ENCODE measurements around the gene RHBDF1.

RHBDF1 gene

GRCh38 chr16:37511-37910, 34.9 kb downstream of the RHBDF1 start:
- Histone ChIP-seq H3F3A (ENCODE audit: insufficient read depth, low read length) (peaks cover 18% of the 10 kb centered on the region), H3K4me1 (ENCODE audit: low read length) (peaks cover 22% of the 10 kb centered on the region), H3K9ac (ENCODE audit: low read length) (no peak overlapping the region), H3K9me2 (replicated peaks; ENCODE audit: insufficient read depth, low read length) (no peaks in the 10 kb centered on the region), H3K9me3 (replicated peaks; ENCODE audit: insufficient read depth, low read length) (no peaks in the 10 kb centered on the region), H3K27ac (ENCODE audit: low read length) (no peak overlapping the region), H3K4me2 (ENCODE audit: low read depth, low read length) (no peak overlapping the region), H3K27me3 (replicated peaks; ENCODE audit: insufficient read depth, low read length) (no peaks in the 10 kb centered on the region), H4K20me1 (ENCODE audit: insufficient read depth, low read length) (no peaks in the 10 kb centered on the region), H3K4me3 (ENCODE audit: low read length) (no peak overlapping the region), H2AFZ (ENCODE audit: low read length) (no peak overlapping the region), H3K79me2 (ENCODE audit: low read length) (0 out of 2 replicates have a peak, but pooled peaks cover 2% of the 10 kb centered on the region), H3K36me3 (replicated peaks; ENCODE audit: insufficient read depth, low read length) (no peaks in the 10 kb centered on the region)
- DNase-seq = no peak
- TF ChIP-seq EZH2phosphoT487 (IDR thresholded peaks at IDR 0.05; ENCODE audit: low read length) = no peak
- TF ChIP-seq CTCF (IDR thresholded peaks at IDR 0.05; ENCODE audit: low read length) = no peak
- no peak for TF ChIP-seq EZH2 (optimal IDR thresholded peaks at IDR 0.05; ENCODE audit: low read depth, low read length)

GRCh38 chr16:36336-36984, 36.0 kb downstream of the RHBDF1 start:
- no peaks in the 10 kb centered on the region for H3K9me3 ChIP-seq (replicated peaks; ENCODE audit: insufficient read depth, low read length)
- peaks cover 18% of the 10 kb centered on the region for H3F3A ChIP-seq (ENCODE audit: insufficient read depth, low read length)
- no peaks in the 10 kb centered on the region for H3K79me2 ChIP-seq (ENCODE audit: low read length)
- H3K4me3 ChIP-seq (ENCODE audit: low read length) = no peak overlapping the region
- H3K27ac ChIP-seq (ENCODE audit: low read length) = no peak overlapping the region
- H3K9me2 ChIP-seq (replicated peaks; ENCODE audit: insufficient read depth, low read length) = no peaks in the 10 kb centered on the region
- no peaks in the 10 kb centered on the region for H4K20me1 ChIP-seq (ENCODE audit: insufficient read depth, low read length)
- H3K27me3 ChIP-seq (replicated peaks; ENCODE audit: insufficient read depth, low read length) = no peaks in the 10 kb centered on the region
- H2AFZ ChIP-seq (ENCODE audit: low read length) = no peak overlapping the region
- no peak for TF ChIP-seq CTCF (IDR thresholded peaks at IDR 0.05; ENCODE audit: low read length)
- TF ChIP-seq EZH2 (optimal IDR thresholded peaks at IDR 0.05; ENCODE audit: low read depth, low read length) = no peak
- no peak for TF ChIP-seq EZH2phosphoT487 (IDR thresholded peaks at IDR 0.05; ENCODE audit: low read length)
- no peaks in the 10 kb centered on the region for H3K36me3 ChIP-seq (replicated peaks; ENCODE audit: insufficient read depth, low read length)
- no peak overlapping the region for H3K9ac ChIP-seq (ENCODE audit: low read length)
- DNase-seq = no peak
- peaks cover 22% of the 10 kb centered on the region for H3K4me1 ChIP-seq (ENCODE audit: low read length)
- H3K4me2 ChIP-seq (ENCODE audit: low read depth, low read length) = no peak overlapping the region

- H3K4me2 ChIP-seq (ENCODE audit: low read depth, low read length) = no peak overlapping the region
Observed at GRCh38 chr16:35678-36305, 36.6 kb downstream of the RHBDF1 start.

More at GRCh38 chr16:35678-36305, 36.6 kb downstream of the RHBDF1 start:
- no peak for DNase-seq
- Histone ChIP-seq H3K9me3 (replicated peaks; ENCODE audit: insufficient read depth, low read length) (no peaks in the 10 kb centered on the region), H3K36me3 (replicated peaks; ENCODE audit: insufficient read depth, low read length) (no peaks in the 10 kb centered on the region), H2AFZ (ENCODE audit: low read length) (no peak overlapping the region), H3F3A (ENCODE audit: insufficient read depth, low read length) (peaks cover 15% of the 10 kb centered on the region), H3K27me3 (replicated peaks; ENCODE audit: insufficient read depth, low read length) (no peaks in the 10 kb centered on the region), H4K20me1 (ENCODE audit: insufficient read depth, low read length) (no peaks in the 10 kb centered on the region), H3K4me3 (ENCODE audit: low read length) (no peak overlapping the region), H3K9ac (ENCODE audit: low read length) (no peak overlapping the region), H3K79me2 (ENCODE audit: low read length) (no peaks in the 10 kb centered on the region), H3K27ac (ENCODE audit: low read length) (no peak overlapping the region), H3K4me1 (ENCODE audit: low read length) (peaks cover 22% of the 10 kb centered on the region), H3K9me2 (replicated peaks; ENCODE audit: insufficient read depth, low read length) (no peaks in the 10 kb centered on the region)
- TF ChIP-seq EZH2 (optimal IDR thresholded peaks at IDR 0.05; ENCODE audit: low read depth, low read length) (no peak), EZH2phosphoT487 (IDR thresholded peaks at IDR 0.05; ENCODE audit: low read length) (no peak), CTCF (IDR thresholded peaks at IDR 0.05; ENCODE audit: low read length) (no peak)
